HepG2 (cell line): Measurements from ENCODE around the gene PLXDC2. TPM values are rescaled to one million over a fixed set of nuclear protein-coding genes. Genes with fewer than 3 reads are reported as not detected.

Experiments
- LBX2 ChIP-seq: sonication (generic); formaldehyde crosslinking; IDR thresholded peaks from 2 replicates; pipeline ENCODE4 v1.5.0; 2020; ENCODE audit warnings: missing genetic modification reagents, mild to moderate bottlenecking, borderline replicate concordance
- PRDM10 ChIP-seq: sonication (generic); formaldehyde crosslinking; IDR thresholded peaks from 2 replicates; pipeline ENCODE4 v1.4.0; 2020; ENCODE audit warnings: low read depth, missing genetic modification reagents
- RAD21 ChIP-seq: fragments of 450-650 bp; formaldehyde crosslinking; IDR thresholded peaks from 2 replicates; pipeline ENCODE4 v1.5.0; 2020; ENCODE audit warnings: mild to moderate bottlenecking
- RARG ChIP-seq: sonication (generic); formaldehyde crosslinking; IDR thresholded peaks from 2 replicates; pipeline ENCODE4 v1.4.0; 2020; ENCODE audit warnings: low read depth, mild to moderate bottlenecking, missing genetic modification reagents
- ZMAT3 ChIP-seq: sonication (generic); formaldehyde crosslinking; conservative IDR thresholded peaks from 2 replicates; pipeline ENCODE4 v1.7.0; 2021; ENCODE audit warnings: missing genetic modification reagents
- ZNF282 ChIP-seq: fragments of 450-650 bp; IDR thresholded peaks from 2 replicates; pipeline ENCODE4 v1.6.1; 2018; ENCODE audit not compliant: partially characterized antibody
- ZNF607 ChIP-seq: sonication (generic); formaldehyde crosslinking; IDR thresholded peaks from 2 replicates; pipeline ENCODE4 v1.5.1; 2020; ENCODE audit warnings: missing genetic modification reagents, mild to moderate bottlenecking, borderline replicate concordance
- ZNF710 ChIP-seq: sonication (generic); formaldehyde crosslinking; IDR thresholded peaks from 2 replicates; pipeline ENCODE4 v1.5.0; 2020; ENCODE audit warnings: mild to moderate bottlenecking, missing genetic modification reagents, borderline replicate concordance
- ZNF788 ChIP-seq: sonication (generic); formaldehyde crosslinking; IDR thresholded peaks from 2 replicates; pipeline ENCODE4 v1.5.0; 2020; ENCODE audit warnings: mild to moderate bottlenecking, missing genetic modification reagents, borderline replicate concordance
- ZSCAN25 ChIP-seq: sonication (generic); formaldehyde crosslinking; IDR thresholded peaks from 2 replicates; pipeline ENCODE4 v1.8.0; 2022; ENCODE audit warnings: mild to moderate bottlenecking, missing genetic modification reagents
- ZZZ3 ChIP-seq: sonication (generic); formaldehyde crosslinking; IDR thresholded peaks from 2 replicates; pipeline ENCODE4 v1.4.0; 2020; ENCODE audit warnings: missing genetic modification reagents, mild to moderate bottlenecking, borderline replicate concordance
- polyA plus RNA-seq, 8 experiments: library from polyadenylated mRNA; depleted of rRNA in 3 of 8; stranded (reverse) in 7 of 8; unstranded in 1 of 8; fragments of >200 nt; fragmentation: Illumina TruSeq in 4 of 8; extraction: Trizol in 4 of 8; gene quantifications; 2 replicates each; pipeline versions ENCODE4 v1.2.1 to v1.2.3, GENCODE V29; 2011 to 2016; ENCODE audit warnings: low read depth in 4 of 8, missing spikeins in 1 of 8, mixed read lengths in 1 of 8; ENCODE audit not compliant: insufficient read depth in 1 of 8
- total RNA-seq, 5 experiments: library from RNA; depleted of rRNA; stranded (reverse); fragments of >200 nt; fragmentation: Illumina TruSeq; extraction: Trizol; gene quantifications; 2 replicates each; pipeline ENCODE4 v1.2.3, GENCODE V29; 2016; ENCODE audit warnings: low read depth in 1 of 5

The PLXDC2 gene
- total and polyA plus RNA-seq, 2 of the 13 experiments (the other 11 are each of a cell fraction or from before 2014, with no cell fraction given): 2.1 to 2.4 TPM

GRCh38 chr10:19922236-19922963, 106.2 kb downstream of the PLXDC2 start (continued):
- TF ChIP-seq ZZZ3 (CRISPR knock-in tag) (no peak), ZMAT3 (CRISPR knock-in tag) (no peak), ZNF282 (no peak), ZNF788 (no peak), PRDM10 (no peak), RARG (CRISPR knock-in tag) (no peak), ZSCAN25 (CRISPR knock-in tag) (no peak), LBX2 (CRISPR knock-in tag) (no peak), RAD21 (CRISPR knock-in tag) (no peak), ZNF710 (no peak), ZNF607 (CRISPR knock-in tag) (no peak)
